GM19452 (cell line): ENCODE results near the gene PTDSS2.

ENCODE experiments used
- ATAC-seq: cut with Tn5 transposase; IDR thresholded peaks from one replicate; pipeline ENCODE4 v1.9.1; 2021; ENCODE audit not compliant: unreplicated experiment

The PTDSS2 gene

GRCh38 chr11:445765-446588 is 4.1 kb upstream of the PTDSS2 start:
- ATAC-seq = no peak

- no peak for ATAC-seq
Observed at GRCh38 chr11:446891-447290, 3.2 kb upstream of the PTDSS2 start.

- peak; percentile 49 for ATAC-seq
Observed at GRCh38 chr11:447923-448731, 2.0 kb upstream of the PTDSS2 start.

GRCh38 chr11:450809-451451 is 851 bp downstream of the PTDSS2 start:
- ATAC-seq = peak; percentile 8

GRCh38 chr11:451738-452137 is 1.7 kb downstream of the PTDSS2 start:
- no peak for ATAC-seq

GRCh38 chr11:452203-452744 is 2.2 kb downstream of the PTDSS2 start:
- no peak for ATAC-seq

GRCh38 chr11:452916-453527 is 2.9 kb downstream of the PTDSS2 start:
- ATAC-seq = no peak

GRCh38 chr11:453564-453963 is 3.5 kb downstream of the PTDSS2 start:
- ATAC-seq = no peak

- no peak for ATAC-seq
Observed at GRCh38 chr11:454043-454442, 4.0 kb downstream of the PTDSS2 start.

- no peak for ATAC-seq
Observed at GRCh38 chr11:454801-455565, 4.9 kb downstream of the PTDSS2 start.

- no peak for ATAC-seq
Observed at GRCh38 chr11:455566-456147, 5.6 kb downstream of the PTDSS2 start.

- no peak for ATAC-seq
Observed at GRCh38 chr11:456533-456932, 6.5 kb downstream of the PTDSS2 start.

- ATAC-seq = no peak
Observed at GRCh38 chr11:457111-457760, 7.2 kb downstream of the PTDSS2 start.

GRCh38 chr11:459511-460220 is 9.6 kb downstream of the PTDSS2 start:
- no peak for ATAC-seq

GRCh38 chr11:460331-461199 is 10.5 kb downstream of the PTDSS2 start:
- ATAC-seq = no peak

- no peak for ATAC-seq
Observed at GRCh38 chr11:461626-462025, 11.5 kb downstream of the PTDSS2 start.

- no peak for ATAC-seq
Observed at GRCh38 chr11:462107-462890, 12.2 kb downstream of the PTDSS2 start.
